CD4-positive, alpha-beta T cell treated with Interferon gamma for 1 hour (primary cell): Measurements from ENCODE around the gene ALDH3B2.
"Not testable (repeated sequence)": the region's sequence is repeated elsewhere in the genome, so short reads cannot be mapped to it uniquely, and the experiment has no call there.

Experiments
- DNase-seq: peaks from one replicate; pipeline ENCODE4 v3.0.0-alpha.2; 2020

ALDH3B2 gene

DNA sequence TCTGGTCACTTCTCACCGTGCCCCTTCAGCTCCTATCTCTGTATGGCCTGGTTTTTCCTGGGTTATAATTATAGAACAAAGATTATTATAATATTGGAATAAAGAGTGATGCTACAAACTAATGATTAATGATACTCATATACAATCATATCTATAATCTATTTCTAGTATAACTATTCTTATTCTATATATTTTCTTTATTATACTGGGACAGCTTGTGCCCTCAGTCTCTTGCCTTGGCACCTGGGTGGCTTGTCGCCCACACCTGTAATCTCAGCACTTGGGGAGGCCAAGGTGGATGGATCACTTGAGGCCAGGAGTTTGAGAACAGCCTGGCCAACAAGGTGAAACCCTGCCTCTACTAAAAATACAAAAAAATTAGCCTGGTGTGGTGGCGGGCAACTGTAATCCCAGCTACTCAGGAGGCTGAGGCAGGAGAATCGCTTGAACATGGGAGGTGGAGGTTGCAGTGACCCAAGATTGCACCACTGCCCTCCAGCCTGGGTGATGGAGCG lies 14.7 kb downstream of the ALDH3B2 start:
- DNase-seq, result not testable (repeated sequence)

DNA sequence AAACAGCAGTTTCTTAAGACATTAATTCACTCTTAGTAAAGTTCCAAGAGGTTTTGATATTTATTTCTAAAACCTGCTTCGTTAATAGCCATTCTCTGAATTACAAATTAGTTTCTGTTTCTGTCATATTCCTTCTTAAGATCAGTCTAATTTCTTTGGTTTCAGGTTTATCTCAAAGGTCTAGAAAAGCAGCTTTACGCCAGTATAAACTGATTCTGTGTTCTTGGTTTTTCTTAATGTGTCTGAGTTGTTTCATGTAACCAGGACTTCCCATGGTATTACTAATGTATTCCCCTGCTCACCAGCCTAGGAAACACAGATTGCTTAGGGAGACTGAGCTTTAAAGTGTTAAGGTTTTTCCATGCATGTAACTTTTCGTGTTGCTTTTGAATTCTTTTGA lies 17.1 kb downstream of the ALDH3B2 start:
- no peak for DNase-seq

DNA sequence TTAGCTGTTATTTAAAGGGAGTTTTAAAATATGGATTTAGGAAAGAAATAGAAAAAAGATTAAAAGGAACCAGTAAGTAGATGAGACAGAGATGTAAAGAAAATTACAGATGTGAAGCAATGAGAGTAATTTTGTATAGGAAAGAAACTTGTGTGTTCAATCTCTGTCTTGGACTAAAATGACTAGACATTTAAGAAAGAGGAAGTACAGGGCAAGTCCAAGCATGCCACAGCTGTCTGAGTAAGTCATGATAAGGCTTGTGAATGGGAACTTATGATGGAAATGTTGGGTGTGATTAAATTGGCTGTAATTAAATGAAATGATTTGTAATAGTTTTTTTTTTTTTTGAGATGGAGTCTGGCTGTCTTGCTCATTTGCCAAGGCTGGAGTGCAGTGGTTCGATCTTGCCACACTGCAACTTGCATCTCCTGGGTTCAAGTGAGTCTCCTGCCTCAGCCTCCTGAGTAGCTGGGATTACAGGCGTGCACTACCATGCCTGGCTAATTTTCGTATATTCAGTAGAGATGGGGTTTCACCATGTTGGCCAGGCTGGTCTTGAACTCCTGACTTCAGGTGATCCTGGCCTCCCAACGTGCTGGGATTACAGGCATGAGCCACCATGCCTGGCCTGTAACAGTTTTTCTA lies 18.0 kb downstream of the ALDH3B2 start:
- DNase-seq, result no peak

DNA sequence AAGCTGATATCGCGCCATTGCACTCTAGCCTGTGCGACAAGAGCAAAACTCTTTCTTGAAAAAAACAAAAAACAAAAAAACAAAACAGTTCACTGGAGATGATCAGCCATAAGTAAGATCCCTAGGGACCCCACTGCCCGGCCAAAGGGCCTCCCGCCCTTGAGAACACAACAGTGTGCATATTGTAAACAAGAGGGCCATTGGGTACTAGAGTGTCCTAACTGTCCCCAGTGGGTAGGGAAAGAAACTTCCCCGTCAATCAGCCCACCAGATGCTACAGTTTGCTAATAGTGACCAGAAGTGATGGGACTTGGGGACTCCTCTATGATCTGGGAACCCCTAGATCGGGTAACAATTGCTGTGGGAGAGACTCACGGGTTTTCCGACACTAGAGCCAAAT lies 20.2 kb downstream of the ALDH3B2 start:
- DNase-seq, result no peak

- DNase-seq, result no peak
Observed at GRCh38 chr11:67652965-67653845, 21.2 kb downstream of the ALDH3B2 start.

- no peak for DNase-seq
Observed at GRCh38 chr11:67651976-67652781, 22.2 kb downstream of the ALDH3B2 start.

- DNase-seq, result no peak
Observed at GRCh38 chr11:67649634-67650510, 24.6 kb downstream of the ALDH3B2 start.

GRCh38 chr11:67648796-67649613 lies 25.4 kb downstream of the ALDH3B2 start:
- DNase-seq, result peak; percentile 40

- DNase-seq, result peak; percentile 65
Observed at GRCh38 chr11:67648140-67648795, 26.2 kb downstream of the ALDH3B2 start.

- no peak for DNase-seq
Observed at GRCh38 chr11:67647471-67647870, 27.0 kb downstream of the ALDH3B2 start.

DNA sequence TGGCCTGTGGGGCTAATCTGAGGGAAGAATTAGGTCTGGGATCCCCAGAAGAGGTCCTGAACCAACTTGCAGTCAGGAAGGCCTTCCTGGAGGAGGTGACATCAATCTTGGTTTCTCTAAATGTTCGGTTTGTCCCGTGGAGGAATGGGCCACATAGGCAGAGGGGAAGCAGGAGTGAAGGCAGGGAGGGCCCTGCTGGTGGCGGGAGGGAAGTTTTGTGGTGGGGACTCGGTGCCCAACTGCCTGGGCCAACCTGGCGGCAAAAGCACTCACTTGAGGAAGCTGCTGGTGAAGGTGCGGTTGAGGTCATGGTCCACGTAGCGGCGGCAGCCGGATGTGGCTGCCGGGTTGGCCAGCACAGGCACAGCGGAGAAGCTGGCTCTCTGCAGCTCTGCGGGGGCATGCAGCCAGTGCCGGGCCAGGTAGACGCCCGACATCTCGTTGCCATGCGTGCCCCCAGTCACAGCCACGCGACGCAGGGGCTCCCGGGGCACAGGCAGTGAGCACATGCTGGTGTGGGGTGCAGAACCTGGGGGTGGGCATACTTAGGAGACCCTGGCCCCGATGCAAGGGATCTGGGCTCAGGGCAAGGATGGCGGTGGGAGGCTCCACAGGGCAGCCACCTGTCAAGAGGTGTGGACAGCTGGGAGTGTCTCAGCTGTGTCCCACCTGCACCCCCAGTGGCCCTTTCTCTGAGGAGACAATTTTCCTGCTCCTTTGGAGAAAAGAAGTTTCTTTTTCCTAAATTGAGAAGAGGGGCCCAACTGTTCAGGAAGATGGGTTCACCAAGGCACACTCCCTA lies 27.7 kb downstream of the ALDH3B2 start:
- peak; percentile 64 for DNase-seq

GRCh38 chr11:67645521-67646461 lies 28.6 kb downstream of the ALDH3B2 start:
- no peak for DNase-seq

DNA sequence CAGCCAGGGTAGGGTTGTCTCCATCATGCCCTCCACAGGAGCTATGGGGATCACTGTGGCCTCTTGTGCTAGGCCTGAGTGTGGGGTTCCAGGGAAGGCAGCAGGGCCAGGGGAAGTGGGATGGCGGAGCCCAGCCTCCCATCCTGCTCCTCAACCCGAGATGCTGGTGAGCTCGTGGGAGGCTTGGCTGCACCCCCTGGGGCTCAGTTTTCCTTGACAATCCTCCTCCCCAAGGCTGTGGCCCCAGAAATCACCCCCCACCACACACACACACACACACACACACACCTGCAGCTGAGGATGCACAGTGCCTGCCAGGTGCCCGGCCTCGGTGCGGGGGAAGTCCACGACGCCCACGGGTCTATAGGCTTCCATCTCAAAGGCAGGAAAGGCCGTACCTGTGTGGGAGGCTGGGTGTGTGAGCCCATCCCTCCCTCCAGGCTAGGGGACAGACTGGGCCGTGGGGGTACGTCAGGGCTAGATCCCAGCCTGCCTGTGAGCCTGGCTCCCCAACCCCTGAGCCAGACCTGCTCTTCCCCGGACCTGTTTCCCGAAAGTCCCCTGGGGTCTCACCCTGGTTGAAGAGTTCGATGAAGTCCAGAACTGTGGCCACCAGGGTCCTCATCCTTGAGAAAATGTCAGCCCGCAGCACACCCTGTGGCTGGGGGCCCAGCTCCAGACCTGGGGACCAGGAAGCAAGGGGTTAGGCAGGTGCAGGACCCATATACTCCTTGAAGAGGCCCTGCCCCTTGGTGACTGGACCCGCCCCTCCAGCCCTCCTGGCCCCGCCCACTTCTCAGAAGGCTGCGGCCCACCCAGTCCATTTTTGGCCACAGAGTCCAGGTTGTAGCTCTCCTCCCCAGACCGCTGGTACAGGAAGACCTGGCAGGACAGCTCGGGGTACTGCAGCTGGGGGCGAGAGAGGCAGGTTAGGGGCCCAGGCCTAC lies 29.7 kb downstream of the ALDH3B2 start:
- DNase-seq, result no peak

DNA sequence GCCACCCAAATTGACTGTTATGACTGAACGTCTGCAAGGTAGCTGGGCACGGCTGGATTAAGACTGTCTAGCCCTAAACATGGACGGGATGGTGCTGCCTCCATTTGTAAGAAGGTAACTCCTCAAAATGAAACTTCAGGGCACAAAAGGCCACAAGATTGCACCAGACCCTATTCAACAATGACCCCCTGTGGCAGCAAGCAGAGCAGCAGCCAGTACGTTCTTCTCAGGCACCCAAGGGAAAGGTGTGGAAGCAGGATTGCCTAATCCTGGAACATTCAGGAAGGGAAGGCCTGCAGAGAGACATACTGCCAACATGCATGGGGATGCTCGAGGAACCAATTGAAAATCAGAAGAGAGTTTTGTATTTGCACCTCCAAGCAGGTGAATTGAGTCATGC lies 30.4 kb downstream of the ALDH3B2 start:
- DNase-seq, result no peak

DNA sequence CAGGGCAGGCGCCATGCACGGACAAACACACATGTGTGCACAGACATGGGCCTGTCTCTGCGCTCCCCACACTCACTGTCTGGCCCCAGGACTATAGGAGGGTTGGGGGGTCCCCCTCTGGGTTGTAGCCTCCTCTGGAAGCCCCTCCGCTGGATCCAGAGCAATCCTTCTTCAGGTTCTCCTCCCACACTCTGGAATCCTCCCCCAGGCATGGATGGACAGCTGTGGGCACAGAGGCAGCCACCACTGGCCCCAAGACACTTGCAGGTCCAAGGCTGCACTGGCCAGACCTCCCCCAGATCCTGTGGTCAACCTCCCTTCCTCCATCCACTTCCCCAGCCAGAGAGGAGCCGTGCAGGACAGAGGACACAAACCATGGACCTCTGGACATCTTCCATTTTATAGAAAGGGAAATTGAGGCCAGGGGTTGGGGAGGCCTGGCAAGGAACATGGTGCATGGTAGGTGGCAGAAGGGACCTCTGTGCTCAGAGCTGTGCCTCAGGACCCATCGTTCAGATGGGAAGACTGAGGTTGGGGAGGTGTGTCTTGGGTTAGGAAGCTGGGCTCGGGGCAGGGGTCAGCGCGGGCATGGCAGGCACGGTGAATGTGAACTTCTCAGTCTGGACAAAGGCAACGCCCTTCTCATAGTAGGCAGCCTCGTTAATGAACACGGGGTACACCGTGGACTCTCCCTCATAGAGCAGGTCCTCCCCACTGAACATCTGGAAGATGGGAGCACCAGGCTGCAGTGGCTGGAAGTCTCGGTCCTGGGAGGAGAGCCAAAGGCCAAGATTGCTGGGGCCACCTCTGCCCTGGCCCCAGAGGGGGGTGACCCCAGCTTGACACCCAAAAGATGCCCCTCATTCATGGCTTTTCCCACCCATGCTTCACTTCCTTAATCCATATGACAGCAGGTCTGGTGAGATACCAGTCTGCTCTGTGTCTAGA lies 32.0 kb downstream of the ALDH3B2 start:
- DNase-seq, result no peak
